Measurements from ENCODE around the gene CCT8. TPM values are rescaled to one million over a fixed set of nuclear protein-coding genes. Genes with fewer than 3 reads are reported as not detected.

CCT8 gene
- total RNA-seq, 1 donor from 2014 or later = 176 TPM

GRCh38 chr21:29056005-29056404 lies 17.4 kb downstream of the CCT8 start:
- Histone ChIP-seq H3K4me3 (ENCODE audit: low read length in 3 of 3) (no peak overlapping the region), H3K27me3 (ENCODE audit: control insufficient read depth in 3 of 3, insufficient read depth in 3 of 3, low read length in 3 of 3) (no peaks in the 10 kb centered on the region), H3K27ac (ENCODE audit: low read depth, low read length) (peak overlapping the region; percentile 29), H3K36me3 (ENCODE audit: control insufficient read depth in 3 of 3, insufficient read depth in 3 of 3, low read length in 3 of 3) (peaks cover 21 to 75% (median 69%) of the 10 kb centered on the region in 3 donors), H3K9me3 (ENCODE audit: control insufficient read depth in 3 of 3, low read length in 3 of 3) (no peaks in the 10 kb centered on the region), H3K9ac (ENCODE audit: low read depth in 1 of 3, low read length in 3 of 3) (no peak overlapping the region), H3K4me1 (ENCODE audit: control insufficient read depth in 3 of 3, insufficient read depth in 3 of 3, low read length in 3 of 3) (peaks cover 0 to 15% (median 6%) of the 10 kb centered on the region in 3 donors)

- Histone ChIP-seq H3K9me3 (ENCODE audit: control insufficient read depth in 3 of 3, low read length in 3 of 3) (no peaks in the 10 kb centered on the region), H3K4me1 (ENCODE audit: control insufficient read depth in 3 of 3, insufficient read depth in 3 of 3, low read length in 3 of 3) (peaks cover 0 to 15% (median 6%) of the 10 kb centered on the region in 3 donors), H3K9ac (ENCODE audit: low read depth in 1 of 3, low read length in 3 of 3) (peak overlapping the region in 1 of 3 donors; percentile 3), H3K36me3 (ENCODE audit: control insufficient read depth in 3 of 3, insufficient read depth in 3 of 3, low read length in 3 of 3) (peaks cover 23 to 75% (median 70%) of the 10 kb centered on the region in 3 donors), H3K27ac (ENCODE audit: low read depth, low read length) (peak overlapping the region; percentile 62), H3K27me3 (ENCODE audit: control insufficient read depth in 3 of 3, insufficient read depth in 3 of 3, low read length in 3 of 3) (no peaks in the 10 kb centered on the region), H3K4me3 (ENCODE audit: low read length in 3 of 3) (no peak overlapping the region)
Measured at GRCh38 chr21:29055080-29055479, 18.4 kb downstream of the CCT8 start.

- Histone ChIP-seq H3K9ac (ENCODE audit: low read depth in 1 of 3, low read length in 3 of 3) (no peak overlapping the region), H3K36me3 (ENCODE audit: control insufficient read depth in 3 of 3, insufficient read depth in 3 of 3, low read length in 3 of 3) (peaks cover 27 to 77% (median 72%) of the 10 kb centered on the region in 3 donors), H3K27me3 (ENCODE audit: control insufficient read depth in 3 of 3, insufficient read depth in 3 of 3, low read length in 3 of 3) (no peaks in the 10 kb centered on the region), H3K4me1 (ENCODE audit: control insufficient read depth in 3 of 3, insufficient read depth in 3 of 3, low read length in 3 of 3) (peaks cover 0 to 15% (median 6%) of the 10 kb centered on the region in 3 donors), H3K9me3 (ENCODE audit: control insufficient read depth in 3 of 3, low read length in 3 of 3) (no peaks in the 10 kb centered on the region), H3K27ac (ENCODE audit: low read depth, low read length) (no peak overlapping the region), H3K4me3 (ENCODE audit: low read length in 3 of 3) (no peak overlapping the region)
Measured at GRCh38 chr21:29053656-29054055, 19.8 kb downstream of the CCT8 start.

GRCh38 chr21:29053011-29053553 lies 20.4 kb downstream of the CCT8 start:
- peaks cover 27 to 81% (median 72%) of the 10 kb centered on the region in 3 donors for H3K36me3 ChIP-seq (ENCODE audit: control insufficient read depth in 3 of 3, insufficient read depth in 3 of 3, low read length in 3 of 3)
- no peak overlapping the region for H3K4me3 ChIP-seq (ENCODE audit: low read length in 3 of 3)
- H3K4me1 ChIP-seq (ENCODE audit: control insufficient read depth in 3 of 3, insufficient read depth in 3 of 3, low read length in 3 of 3) = peaks cover 0 to 15% (median 6%) of the 10 kb centered on the region in 3 donors
- no peaks in the 10 kb centered on the region for H3K27me3 ChIP-seq (ENCODE audit: control insufficient read depth in 3 of 3, insufficient read depth in 3 of 3, low read length in 3 of 3)
- H3K9me3 ChIP-seq (ENCODE audit: control insufficient read depth in 3 of 3, low read length in 3 of 3) = no peaks in the 10 kb centered on the region
- no peak overlapping the region for H3K27ac ChIP-seq (ENCODE audit: low read depth, low read length)
- no peak overlapping the region for H3K9ac ChIP-seq (ENCODE audit: low read depth in 1 of 3, low read length in 3 of 3)

DNA sequence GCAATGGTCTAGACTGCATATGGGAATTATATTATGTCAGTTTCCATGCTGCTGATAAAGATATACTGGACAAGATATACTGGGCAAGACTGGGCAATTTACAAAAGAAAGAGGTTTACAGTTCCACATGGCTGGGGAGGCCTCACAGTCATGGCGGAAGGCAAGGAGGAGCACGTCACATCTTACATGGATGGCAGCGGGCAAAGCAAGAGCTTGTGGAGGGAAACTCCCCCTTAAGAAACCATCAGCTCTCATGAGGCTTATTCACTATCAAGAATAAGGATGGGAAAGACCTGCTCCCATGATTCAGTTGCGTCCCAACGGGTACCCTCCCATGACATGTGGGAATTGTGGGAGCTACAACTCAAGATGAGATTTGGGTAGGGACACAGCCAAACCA lies 21.2 kb downstream of the CCT8 start:
- H3K36me3 ChIP-seq (ENCODE audit: control insufficient read depth in 3 of 3, insufficient read depth in 3 of 3, low read length in 3 of 3) = peaks cover 31 to 80% (median 73%) of the 10 kb centered on the region in 3 donors
- H3K4me3 ChIP-seq (ENCODE audit: low read length in 3 of 3) = no peak overlapping the region
- no peaks in the 10 kb centered on the region for H3K9me3 ChIP-seq (ENCODE audit: control insufficient read depth in 3 of 3, low read length in 3 of 3)
- H3K27me3 ChIP-seq (ENCODE audit: control insufficient read depth in 3 of 3, insufficient read depth in 3 of 3, low read length in 3 of 3) = no peaks in the 10 kb centered on the region
- H3K4me1 ChIP-seq (ENCODE audit: control insufficient read depth in 3 of 3, insufficient read depth in 3 of 3, low read length in 3 of 3) = peaks cover 0 to 15% (median 6%) of the 10 kb centered on the region in 3 donors
- no peak overlapping the region for H3K27ac ChIP-seq (ENCODE audit: low read depth, low read length)
- no peak overlapping the region for H3K9ac ChIP-seq (ENCODE audit: low read depth in 1 of 3, low read length in 3 of 3)

DNA sequence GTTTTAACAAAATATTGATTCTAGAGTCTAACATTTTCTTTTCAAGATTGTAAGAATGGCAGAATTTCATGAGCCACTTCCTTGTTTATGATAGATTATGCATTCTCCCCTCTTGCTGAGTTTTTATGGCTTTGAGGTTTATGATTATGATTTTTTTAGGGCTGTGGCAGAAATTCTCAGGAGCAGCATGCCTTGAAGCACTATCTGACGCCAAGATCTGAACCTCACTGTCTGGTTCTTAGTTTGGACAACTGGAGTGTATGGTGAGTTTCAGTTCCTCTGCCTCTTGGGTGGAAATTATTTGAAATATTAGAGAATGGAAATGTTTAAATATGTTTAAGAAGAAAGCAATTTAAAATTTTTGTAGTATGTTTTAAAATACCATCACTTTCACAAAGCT lies 38.8 kb downstream of the CCT8 start:
- no peak overlapping the region for H3K9ac ChIP-seq (ENCODE audit: low read depth in 1 of 3, low read length in 3 of 3)
- H3K4me3 ChIP-seq (ENCODE audit: low read length in 3 of 3) = no peak overlapping the region
- no peaks in the 10 kb centered on the region for H3K4me1 ChIP-seq (ENCODE audit: control insufficient read depth in 3 of 3, insufficient read depth in 3 of 3, low read length in 3 of 3)
- no peaks in the 10 kb centered on the region for H3K9me3 ChIP-seq (ENCODE audit: control insufficient read depth in 3 of 3, low read length in 3 of 3)
- H3K36me3 ChIP-seq (ENCODE audit: control insufficient read depth in 3 of 3, insufficient read depth in 3 of 3, low read length in 3 of 3) = peaks cover 31 to 73% (median 61%) of the 10 kb centered on the region in 3 donors
- H3K27me3 ChIP-seq (ENCODE audit: control insufficient read depth in 3 of 3, insufficient read depth in 3 of 3, low read length in 3 of 3) = no peaks in the 10 kb centered on the region
- H3K27ac ChIP-seq (ENCODE audit: low read depth, low read length) = no peak overlapping the region

DNA sequence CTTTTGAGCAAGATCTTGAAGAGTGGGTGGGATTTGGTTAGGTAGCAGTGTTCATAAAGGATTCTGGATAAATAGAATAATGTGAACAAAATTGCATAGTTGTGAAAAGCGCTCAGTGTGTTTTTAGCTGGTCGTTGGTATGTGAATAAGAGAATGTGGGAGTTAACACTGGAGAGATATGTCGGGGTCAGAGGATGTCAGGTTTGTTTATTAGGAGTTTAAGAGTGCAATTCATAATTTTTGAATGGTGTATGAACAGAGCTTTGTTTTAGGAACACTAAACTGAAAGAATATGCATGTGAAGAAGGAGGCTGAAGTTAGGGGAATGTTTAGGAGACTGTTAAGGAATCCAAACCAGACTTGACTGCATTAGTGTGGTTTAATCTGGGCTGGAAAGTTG lies 39.6 kb downstream of the CCT8 start:
- Histone ChIP-seq H3K9ac (ENCODE audit: low read depth in 1 of 3, low read length in 3 of 3) (no peak overlapping the region), H3K27me3 (ENCODE audit: control insufficient read depth in 3 of 3, insufficient read depth in 3 of 3, low read length in 3 of 3) (no peaks in the 10 kb centered on the region), H3K4me1 (ENCODE audit: control insufficient read depth in 3 of 3, insufficient read depth in 3 of 3, low read length in 3 of 3) (no peaks in the 10 kb centered on the region), H3K27ac (ENCODE audit: low read depth, low read length) (no peak overlapping the region), H3K36me3 (ENCODE audit: control insufficient read depth in 3 of 3, insufficient read depth in 3 of 3, low read length in 3 of 3) (peaks cover 30 to 67% (median 61%) of the 10 kb centered on the region in 3 donors), H3K4me3 (ENCODE audit: low read length in 3 of 3) (no peak overlapping the region), H3K9me3 (ENCODE audit: control insufficient read depth in 3 of 3, low read length in 3 of 3) (no peaks in the 10 kb centered on the region)

GRCh38 chr21:29033301-29033700 lies 40.1 kb downstream of the CCT8 start:
- Histone ChIP-seq H3K9me3 (ENCODE audit: control insufficient read depth in 3 of 3, low read length in 3 of 3) (no peaks in the 10 kb centered on the region), H3K27ac (ENCODE audit: low read depth, low read length) (no peak overlapping the region), H3K36me3 (ENCODE audit: control insufficient read depth in 3 of 3, insufficient read depth in 3 of 3, low read length in 3 of 3) (peaks cover 30 to 63% (median 58%) of the 10 kb centered on the region in 3 donors), H3K9ac (ENCODE audit: low read depth in 1 of 3, low read length in 3 of 3) (no peak overlapping the region), H3K4me1 (ENCODE audit: control insufficient read depth in 3 of 3, insufficient read depth in 3 of 3, low read length in 3 of 3) (no peaks in the 10 kb centered on the region), H3K27me3 (ENCODE audit: control insufficient read depth in 3 of 3, insufficient read depth in 3 of 3, low read length in 3 of 3) (no peaks in the 10 kb centered on the region), H3K4me3 (ENCODE audit: low read length in 3 of 3) (no peak overlapping the region)

DNA sequence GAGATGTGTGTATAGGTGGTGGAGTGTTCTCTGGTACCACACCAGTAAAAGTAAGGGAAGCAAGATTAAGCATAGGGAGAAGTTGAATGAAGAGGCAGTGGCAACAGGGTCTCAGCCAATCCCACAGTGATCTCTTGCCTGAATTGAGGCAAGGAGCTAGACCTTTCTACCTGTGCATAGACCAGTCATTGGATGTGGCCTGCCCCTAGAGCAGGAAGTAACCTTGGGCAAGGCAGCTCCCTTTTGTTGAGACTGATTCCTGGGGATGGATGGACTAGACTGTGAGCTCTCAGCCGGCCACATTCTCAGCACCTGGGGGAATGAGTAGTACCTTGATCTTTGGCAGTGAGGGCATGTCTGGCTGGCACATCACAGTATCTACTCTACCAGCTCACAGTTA lies 42.5 kb downstream of the CCT8 start:
- Histone ChIP-seq H3K9me3 (ENCODE audit: control insufficient read depth in 3 of 3, low read length in 3 of 3) (no peaks in the 10 kb centered on the region), H3K4me1 (ENCODE audit: control insufficient read depth in 3 of 3, insufficient read depth in 3 of 3, low read length in 3 of 3) (peaks cover 2 to 9% (median 7%) of the 10 kb centered on the region in 3 donors), H3K27me3 (ENCODE audit: control insufficient read depth in 3 of 3, insufficient read depth in 3 of 3, low read length in 3 of 3) (no peaks in the 10 kb centered on the region), H3K4me3 (ENCODE audit: low read length in 3 of 3) (no peak overlapping the region), H3K36me3 (ENCODE audit: control insufficient read depth in 3 of 3, insufficient read depth in 3 of 3, low read length in 3 of 3) (peaks cover 23 to 43% (median 38%) of the 10 kb centered on the region in 3 donors), H3K9ac (ENCODE audit: low read depth in 1 of 3, low read length in 3 of 3) (no peak overlapping the region), H3K27ac (ENCODE audit: low read depth, low read length) (no peak overlapping the region)

- Histone ChIP-seq H3K27me3 (ENCODE audit: control insufficient read depth in 3 of 3, insufficient read depth in 3 of 3, low read length in 3 of 3) (no peaks in the 10 kb centered on the region), H3K9me3 (ENCODE audit: control insufficient read depth in 3 of 3, low read length in 3 of 3) (no peaks in the 10 kb centered on the region), H3K4me1 (ENCODE audit: control insufficient read depth in 3 of 3, insufficient read depth in 3 of 3, low read length in 3 of 3) (peaks cover 7 to 17% (median 14%) of the 10 kb centered on the region in 3 donors), H3K36me3 (ENCODE audit: control insufficient read depth in 3 of 3, insufficient read depth in 3 of 3, low read length in 3 of 3) (peaks cover 21 to 41% (median 32%) of the 10 kb centered on the region in 3 donors), H3K27ac (ENCODE audit: low read depth, low read length) (no peak overlapping the region), H3K9ac (ENCODE audit: low read depth in 1 of 3, low read length in 3 of 3) (no peak overlapping the region), H3K4me3 (ENCODE audit: low read length in 3 of 3) (no peak overlapping the region)
Measured at GRCh38 chr21:29029524-29029923, 43.9 kb downstream of the CCT8 start.
